Measurements from ENCODE around the gene OGFR. TPM values are rescaled to one million over a fixed set of nuclear protein-coding genes. Genes with fewer than 3 reads are reported as not detected.

The OGFR gene
- total and polyA plus RNA-seq, 2 donors: 35.9 to 90.4 TPM

GRCh38 chr20:62819494-62820174 is 15.0 kb downstream of the OGFR start:
- H3K27ac ChIP-seq (ENCODE audit: low read depth in 1 of 2, low read length in 1 of 2): no peak overlapping the region
- DNase-seq (ENCODE audit: low read depth in 6 of 9, low spot score in 9 of 9): no peak
- 89% methylated on average over 16 of the region's 16 CpGs for WGBS
- H3K4me3 ChIP-seq (ENCODE audit: low read length in 2 of 2): no peak overlapping the region
- peaks cover 48 to 67% of the 10 kb centered on the region in 2 donors for H3K27me3 ChIP-seq (ENCODE audit: control insufficient read depth in 2 of 2, insufficient read depth in 1 of 2, low read length in 1 of 2)
- no peaks in the 10 kb centered on the region for H3K36me3 ChIP-seq (ENCODE audit: control insufficient read depth in 2 of 2, insufficient read depth in 2 of 2, low read length in 1 of 2)
- H3K4me1 ChIP-seq (ENCODE audit: control insufficient read depth in 2 of 2, insufficient read depth in 2 of 2, low read length in 2 of 2): peaks cover 3 to 38% of the 10 kb centered on the region in 2 donors
- H3K9me3 ChIP-seq (ENCODE audit: control insufficient read depth in 2 of 2, insufficient read depth in 1 of 2, low read length in 1 of 2): no peaks in the 10 kb centered on the region

GRCh38 chr20:62820208-62820961 is 15.8 kb downstream of the OGFR start:
- no peaks in the 10 kb centered on the region for H3K36me3 ChIP-seq (ENCODE audit: control insufficient read depth in 2 of 2, insufficient read depth in 2 of 2, low read length in 1 of 2)
- no peaks in the 10 kb centered on the region for H3K9me3 ChIP-seq (ENCODE audit: control insufficient read depth in 2 of 2, insufficient read depth in 1 of 2, low read length in 1 of 2)
- no peak overlapping the region for H3K27ac ChIP-seq (ENCODE audit: low read depth in 1 of 2, low read length in 1 of 2)
- no peak for DNase-seq (ENCODE audit: low read depth in 6 of 9, low spot score in 9 of 9)
- H3K27me3 ChIP-seq (ENCODE audit: control insufficient read depth in 2 of 2, insufficient read depth in 1 of 2, low read length in 1 of 2): peaks cover 40 to 59% of the 10 kb centered on the region in 2 donors
- 92% methylated on average over 23 of the region's 23 CpGs for WGBS
- no peak overlapping the region for H3K4me3 ChIP-seq (ENCODE audit: low read length in 2 of 2)
- peaks cover 6 to 43% of the 10 kb centered on the region in 2 donors for H3K4me1 ChIP-seq (ENCODE audit: control insufficient read depth in 2 of 2, insufficient read depth in 2 of 2, low read length in 2 of 2)

- WGBS: 95% methylated on average over 19 of the region's 19 CpGs
- peaks cover 9 to 42% of the 10 kb centered on the region in 2 donors for H3K4me1 ChIP-seq (ENCODE audit: control insufficient read depth in 2 of 2, insufficient read depth in 2 of 2, low read length in 2 of 2)
Observed at GRCh38 chr20:62820962-62821725, 16.5 kb downstream of the OGFR start.

GRCh38 chr20:62821726-62822210 is 17.1 kb downstream of the OGFR start:
- Histone ChIP-seq H3K27ac (ENCODE audit: low read depth in 1 of 2, low read length in 1 of 2) (no peak overlapping the region), H3K9me3 (ENCODE audit: control insufficient read depth in 2 of 2, insufficient read depth in 1 of 2, low read length in 1 of 2) (no peaks in the 10 kb centered on the region), H3K36me3 (ENCODE audit: control insufficient read depth in 2 of 2, insufficient read depth in 2 of 2, low read length in 1 of 2) (no peaks in the 10 kb centered on the region), H3K27me3 (ENCODE audit: control insufficient read depth in 2 of 2, insufficient read depth in 1 of 2, low read length in 1 of 2) (peaks cover 29 to 45% of the 10 kb centered on the region in 2 donors), H3K4me1 (ENCODE audit: control insufficient read depth in 2 of 2, insufficient read depth in 2 of 2, low read length in 2 of 2) (peaks cover 7 to 38% of the 10 kb centered on the region in 2 donors), H3K4me3 (ENCODE audit: low read length in 2 of 2) (no peak overlapping the region)
- DNase-seq (ENCODE audit: low read depth in 6 of 9, low spot score in 9 of 9): no peak
- WGBS: 95% methylated on average over 12 of the region's 12 CpGs

More at GRCh38 chr20:62820962-62821725, 16.5 kb downstream of the OGFR start:
- Histone ChIP-seq H3K9me3 (ENCODE audit: control insufficient read depth in 2 of 2, insufficient read depth in 1 of 2, low read length in 1 of 2) (no peaks in the 10 kb centered on the region), H3K27ac (ENCODE audit: low read depth in 1 of 2, low read length in 1 of 2) (no peak overlapping the region), H3K4me3 (ENCODE audit: low read length in 2 of 2) (no peak overlapping the region), H3K27me3 (ENCODE audit: control insufficient read depth in 2 of 2, insufficient read depth in 1 of 2, low read length in 1 of 2) (peaks cover 34 to 51% of the 10 kb centered on the region in 2 donors), H3K36me3 (ENCODE audit: control insufficient read depth in 2 of 2, insufficient read depth in 2 of 2, low read length in 1 of 2) (no peaks in the 10 kb centered on the region)
- no peak for DNase-seq (ENCODE audit: low read depth in 6 of 9, low spot score in 9 of 9)

- peaks cover 23 to 42% of the 10 kb centered on the region in 2 donors for H3K27me3 ChIP-seq (ENCODE audit: control insufficient read depth in 2 of 2, insufficient read depth in 1 of 2, low read length in 1 of 2)
- peaks cover 7 to 38% of the 10 kb centered on the region in 2 donors for H3K4me1 ChIP-seq (ENCODE audit: control insufficient read depth in 2 of 2, insufficient read depth in 2 of 2, low read length in 2 of 2)
- no peak overlapping the region for H3K4me3 ChIP-seq (ENCODE audit: low read length in 2 of 2)
- WGBS: 82% methylated on average over 7 of the region's 7 CpGs
- no peaks in the 10 kb centered on the region for H3K36me3 ChIP-seq (ENCODE audit: control insufficient read depth in 2 of 2, insufficient read depth in 2 of 2, low read length in 1 of 2)
- no peak for DNase-seq (ENCODE audit: low read depth in 6 of 9, low spot score in 9 of 9)
- H3K27ac ChIP-seq (ENCODE audit: low read depth in 1 of 2, low read length in 1 of 2): no peak overlapping the region
- H3K9me3 ChIP-seq (ENCODE audit: control insufficient read depth in 2 of 2, insufficient read depth in 1 of 2, low read length in 1 of 2): no peaks in the 10 kb centered on the region
Observed at GRCh38 chr20:62822239-62822787, 17.7 kb downstream of the OGFR start.

- Histone ChIP-seq H3K9me3 (ENCODE audit: control insufficient read depth in 2 of 2, insufficient read depth in 1 of 2, low read length in 1 of 2) (no peaks in the 10 kb centered on the region), H3K27ac (ENCODE audit: low read depth in 1 of 2, low read length in 1 of 2) (no peak overlapping the region), H3K4me3 (ENCODE audit: low read length in 2 of 2) (no peak overlapping the region), H3K4me1 (ENCODE audit: control insufficient read depth in 2 of 2, insufficient read depth in 2 of 2, low read length in 2 of 2) (peaks cover 7 to 32% of the 10 kb centered on the region in 2 donors), H3K27me3 (ENCODE audit: control insufficient read depth in 2 of 2, insufficient read depth in 1 of 2, low read length in 1 of 2) (peaks cover 16 to 35% of the 10 kb centered on the region in 2 donors), H3K36me3 (ENCODE audit: control insufficient read depth in 2 of 2, insufficient read depth in 2 of 2, low read length in 1 of 2) (no peaks in the 10 kb centered on the region)
- WGBS: 81% methylated on average over 24 of the region's 24 CpGs
- peak in 4 of 9 donors; percentile 41 to 74 (median 56) for DNase-seq (ENCODE audit: low read depth in 6 of 9, low spot score in 9 of 9)
Observed at GRCh38 chr20:62822788-62823651, 18.4 kb downstream of the OGFR start.

GRCh38 chr20:62823688-62824475 is 19.2 kb downstream of the OGFR start:
- WGBS: 96% methylated on average over 38 of the region's 38 CpGs
- H3K27me3 ChIP-seq (ENCODE audit: control insufficient read depth in 2 of 2, insufficient read depth in 1 of 2, low read length in 1 of 2): peaks cover 7 to 26% of the 10 kb centered on the region in 2 donors
- no peaks in the 10 kb centered on the region for H3K9me3 ChIP-seq (ENCODE audit: control insufficient read depth in 2 of 2, insufficient read depth in 1 of 2, low read length in 1 of 2)
- H3K27ac ChIP-seq (ENCODE audit: low read depth in 1 of 2, low read length in 1 of 2): no peak overlapping the region
- no peak for DNase-seq (ENCODE audit: low read depth in 6 of 9, low spot score in 9 of 9)
- H3K4me1 ChIP-seq (ENCODE audit: control insufficient read depth in 2 of 2, insufficient read depth in 2 of 2, low read length in 2 of 2): peaks cover 7 to 26% of the 10 kb centered on the region in 2 donors
- no peaks in the 10 kb centered on the region for H3K36me3 ChIP-seq (ENCODE audit: control insufficient read depth in 2 of 2, insufficient read depth in 2 of 2, low read length in 1 of 2)
- H3K4me3 ChIP-seq (ENCODE audit: low read length in 2 of 2): no peak overlapping the region

Data from thymus (tissue), 11 donors.